Jurkat, Clone E6-1 (cell line): ENCODE results near the gene STXBP6.
"Not testable (repeated sequence)": the region's sequence is repeated elsewhere in the genome, so short reads cannot be mapped to it uniquely, and the experiment has no call there.

Source experiments
- DNase-seq: peaks from one replicate; pipeline ENCODE4 v3.0.0-alpha.2; 2011; ENCODE audit warnings: low read depth, low spot score
- H3K4me3 ChIP-seq: 2 replicates; pipeline ENCODE4 v1.5.1; 2011; ENCODE audit warnings: mild to moderate bottlenecking, low read length, control low read depth, moderate library complexity

Gene STXBP6

DNA sequence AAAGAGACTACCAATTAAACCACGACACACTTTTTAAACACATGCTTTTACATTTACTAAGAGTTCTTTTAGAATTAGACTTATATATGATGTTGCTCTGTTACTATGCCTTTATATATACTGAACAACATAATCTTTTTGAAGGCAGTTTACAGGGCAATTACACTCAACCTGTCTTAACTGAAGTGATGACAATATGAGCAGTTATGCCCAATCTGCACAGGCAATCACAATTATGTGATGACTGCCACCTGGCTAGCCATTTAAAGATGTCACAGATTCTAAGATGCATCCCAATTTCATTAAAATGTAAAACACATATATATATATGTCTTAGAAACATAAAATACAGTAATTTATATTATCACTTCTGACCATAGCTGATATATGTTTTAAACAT, 112.6 kb downstream of the STXBP6 start:
- no peak overlapping the region for H3K4me3 ChIP-seq
- no peak for DNase-seq

DNA sequence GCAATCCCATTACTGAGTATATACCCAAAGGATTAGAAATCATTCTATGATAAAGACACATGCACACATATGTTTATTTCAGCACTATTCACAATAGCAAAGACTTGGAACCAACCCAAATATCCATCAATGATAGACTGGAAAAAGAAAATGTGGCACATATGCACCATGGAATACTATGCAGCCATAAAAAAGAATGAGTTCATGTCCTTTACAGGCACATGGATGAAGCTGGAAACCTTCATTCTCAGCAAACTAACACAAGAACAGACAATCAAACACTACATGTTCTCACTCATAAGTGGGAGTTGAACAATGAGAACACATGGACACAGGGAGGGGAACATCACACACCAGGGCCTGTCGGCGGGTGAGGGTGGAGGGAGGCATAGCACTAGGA, 113.2 kb downstream of the STXBP6 start:
- H3K4me3 ChIP-seq, DNase-seq: not testable (repeated sequence)

DNA sequence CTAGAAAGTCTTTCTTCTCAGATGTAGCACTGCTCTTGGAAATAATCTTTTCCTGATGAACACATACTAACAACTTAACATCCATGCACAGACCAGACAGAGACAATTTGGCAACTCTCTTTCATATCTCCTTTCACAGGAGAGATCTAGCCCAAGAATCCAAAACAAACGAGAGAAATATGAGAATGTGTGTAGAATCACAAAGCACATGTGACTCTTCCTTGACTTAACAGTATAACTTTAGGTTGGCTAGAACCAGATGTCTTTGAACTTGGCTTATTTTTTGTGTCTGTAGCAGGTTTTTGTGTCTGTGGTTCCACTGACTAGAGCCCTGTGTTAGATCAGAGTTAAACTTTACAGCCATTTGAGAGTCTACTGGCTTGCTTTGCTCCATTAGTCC, 114.2 kb downstream of the STXBP6 start:
- no peak for DNase-seq
- H3K4me3 ChIP-seq, result no peak overlapping the region

DNA sequence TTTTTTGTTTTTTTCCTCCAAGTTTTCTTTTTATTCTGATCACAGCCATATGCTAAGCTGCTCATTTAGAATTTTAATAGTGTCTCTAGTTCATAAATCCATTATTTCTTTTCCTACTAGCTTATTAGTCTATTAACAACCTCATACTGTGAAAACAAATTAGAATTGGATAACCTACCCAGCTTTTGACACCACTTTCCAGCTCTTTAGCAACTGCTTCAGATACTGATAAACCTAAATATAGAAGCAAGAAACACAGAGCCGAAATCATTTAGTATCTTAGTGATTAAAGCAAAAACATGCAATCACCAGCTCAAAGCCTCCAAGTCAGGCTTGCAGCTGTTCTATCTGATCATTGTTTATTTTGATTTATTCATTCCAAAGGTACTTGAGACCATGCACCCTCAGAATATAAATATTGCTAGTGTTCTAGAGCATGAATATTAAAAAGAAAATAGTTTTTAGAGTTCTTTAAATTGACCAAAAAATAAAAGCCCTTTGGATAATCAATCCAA, 121.5 kb downstream of the STXBP6 start:
- DNase-seq, result no peak
- H3K4me3 ChIP-seq, result no peak overlapping the region

DNA sequence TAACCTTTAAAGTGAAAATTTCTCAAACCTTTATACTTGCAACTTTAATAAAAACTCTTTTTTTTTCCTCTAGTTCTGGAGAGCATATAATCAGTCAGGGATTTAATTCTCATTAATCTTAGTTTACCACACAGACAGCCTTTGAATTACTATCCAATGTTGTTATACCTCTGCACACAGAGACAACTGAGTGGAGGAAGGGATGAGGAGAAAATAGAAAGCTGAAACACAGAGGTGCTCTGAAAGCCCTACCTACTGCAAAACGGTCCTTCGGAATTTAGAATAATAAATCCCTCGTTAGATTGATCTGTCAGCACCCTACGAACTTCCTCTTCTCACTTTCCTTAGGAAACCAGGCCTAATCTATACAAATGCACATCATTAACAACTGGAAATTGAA, 122.1 kb downstream of the STXBP6 start:
- H3K4me3 ChIP-seq, result no peak overlapping the region
- DNase-seq, result no peak

DNA sequence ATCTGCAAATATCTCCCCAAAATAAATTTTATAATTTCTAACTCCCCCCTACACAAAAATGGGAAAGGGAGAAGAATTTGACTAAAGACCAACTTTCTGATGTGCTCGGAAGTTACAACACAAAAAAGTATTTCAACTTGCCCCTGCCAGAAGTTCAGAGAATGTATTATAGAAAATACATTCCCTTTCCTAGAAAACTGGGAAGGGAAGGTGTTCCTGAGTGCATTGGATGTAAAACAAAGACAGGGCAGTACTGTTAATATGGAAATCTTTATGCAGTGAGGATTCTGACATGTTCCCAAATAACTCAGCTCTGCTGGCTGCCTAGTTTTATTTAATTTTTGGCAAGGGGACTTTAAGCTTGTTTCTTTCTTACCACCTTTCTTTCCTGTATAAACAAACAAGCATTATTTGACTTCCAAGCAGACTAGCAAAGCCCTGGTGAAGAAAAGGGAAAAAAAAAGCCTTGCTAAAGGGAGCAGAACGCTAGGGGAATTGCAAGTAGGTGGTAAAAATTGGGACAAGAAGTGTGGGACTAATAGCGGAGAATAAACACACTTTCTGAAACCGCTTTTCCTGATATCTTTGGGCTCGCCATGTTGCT, 124.1 kb downstream of the STXBP6 start:
- no peak for DNase-seq
- H3K4me3 ChIP-seq, result no peak overlapping the region

DNA sequence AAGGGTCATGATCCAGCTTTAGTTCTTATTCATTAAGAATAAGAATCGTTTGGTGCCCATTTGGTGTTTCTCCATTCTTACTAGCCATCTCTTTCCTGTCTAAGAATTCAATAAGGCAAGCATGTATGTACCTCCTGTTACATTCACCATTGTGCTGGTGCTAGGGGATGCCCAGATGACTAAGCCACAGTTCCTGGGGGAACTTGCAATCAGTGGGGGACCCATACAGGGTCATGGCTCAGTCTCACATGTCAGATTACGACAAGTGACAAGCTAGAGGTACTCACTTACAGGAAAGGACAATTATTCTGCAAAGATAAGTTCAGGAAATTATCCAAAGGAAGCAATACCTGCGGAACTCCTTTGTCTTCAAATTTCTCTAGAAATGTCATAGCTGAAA, 125.4 kb downstream of the STXBP6 start:
- no peak for DNase-seq
- H3K4me3 ChIP-seq, result no peak overlapping the region

DNA sequence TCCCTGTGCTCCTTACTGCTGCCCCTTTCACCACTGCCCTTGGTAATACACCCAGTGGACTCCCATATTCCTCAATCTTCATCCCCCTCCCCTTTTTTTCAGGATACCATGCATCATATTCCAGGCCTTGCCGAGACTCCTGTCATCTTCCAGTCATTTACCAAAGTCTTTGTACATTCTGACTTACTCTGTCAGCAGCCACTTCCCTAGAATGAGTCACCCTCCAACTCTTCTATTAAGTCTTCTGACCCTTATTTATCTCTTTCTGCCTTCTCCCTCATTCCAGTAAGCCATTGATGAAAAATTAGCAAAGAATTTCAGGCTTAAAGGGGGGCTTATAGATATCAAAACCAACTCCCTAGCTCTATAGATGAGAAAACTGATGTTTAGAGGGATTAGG, 128.0 kb downstream of the STXBP6 start:
- H3K4me3 ChIP-seq, result no peak overlapping the region
- no peak for DNase-seq

DNA sequence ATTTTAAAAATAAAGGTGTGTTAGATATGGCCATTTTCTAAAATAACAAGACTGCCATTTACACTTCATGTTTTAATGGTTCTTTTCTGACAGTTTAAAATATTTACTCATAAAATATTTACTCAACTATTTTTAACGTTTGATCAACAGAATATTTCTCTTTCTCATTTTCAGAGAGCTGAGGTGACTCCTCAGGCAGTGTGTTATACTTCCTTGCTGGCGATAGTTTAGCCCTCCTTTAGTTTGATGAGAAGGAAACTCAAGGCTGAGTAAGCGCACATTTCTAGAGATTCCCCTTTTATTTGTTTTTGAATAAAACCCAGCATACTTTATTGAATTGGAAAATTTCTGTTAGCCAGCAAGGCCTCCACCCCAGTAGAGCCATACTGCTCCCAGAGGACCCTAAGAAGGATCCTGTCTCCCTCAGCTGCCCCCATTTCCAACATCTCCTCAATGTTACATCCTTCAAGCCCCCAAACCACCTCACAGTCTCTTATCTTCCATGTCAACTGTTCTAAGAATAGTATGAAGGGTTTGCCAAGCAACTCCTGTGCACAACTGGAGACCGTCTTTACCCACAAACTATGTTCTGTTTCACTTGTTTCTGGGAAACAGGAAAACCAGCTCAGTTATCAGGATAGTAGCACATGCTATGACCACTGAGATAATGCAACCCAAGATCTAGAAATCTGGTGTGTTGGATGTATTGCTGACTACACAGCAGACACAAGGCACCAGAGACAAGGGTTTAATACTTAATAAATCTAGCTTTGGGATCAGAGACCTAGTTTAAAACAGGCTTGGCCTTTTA, 129.5 kb downstream of the STXBP6 start:
- H3K4me3 ChIP-seq, result no peak overlapping the region
- DNase-seq, result no peak

DNA sequence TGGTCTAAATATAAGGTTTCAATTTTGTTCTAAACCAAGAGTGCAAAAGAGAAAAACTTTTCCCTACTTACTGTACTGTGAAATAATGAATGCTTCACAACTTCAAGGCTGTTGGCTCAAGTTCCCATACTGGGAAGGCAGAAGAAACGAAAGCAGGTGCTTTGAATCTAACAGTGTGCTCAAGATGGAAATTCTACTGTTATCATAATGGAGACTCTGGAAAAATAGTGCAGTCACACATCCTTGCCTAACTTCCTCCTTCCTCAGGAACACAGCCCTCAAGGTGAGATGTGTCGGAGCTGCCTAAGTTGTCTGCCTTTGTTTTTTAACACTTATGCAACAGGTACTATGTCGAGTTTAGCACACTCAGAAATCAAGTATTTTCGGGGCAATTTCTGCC, 131.1 kb downstream of the STXBP6 start:
- DNase-seq, result no peak
- no peak overlapping the region for H3K4me3 ChIP-seq

DNA sequence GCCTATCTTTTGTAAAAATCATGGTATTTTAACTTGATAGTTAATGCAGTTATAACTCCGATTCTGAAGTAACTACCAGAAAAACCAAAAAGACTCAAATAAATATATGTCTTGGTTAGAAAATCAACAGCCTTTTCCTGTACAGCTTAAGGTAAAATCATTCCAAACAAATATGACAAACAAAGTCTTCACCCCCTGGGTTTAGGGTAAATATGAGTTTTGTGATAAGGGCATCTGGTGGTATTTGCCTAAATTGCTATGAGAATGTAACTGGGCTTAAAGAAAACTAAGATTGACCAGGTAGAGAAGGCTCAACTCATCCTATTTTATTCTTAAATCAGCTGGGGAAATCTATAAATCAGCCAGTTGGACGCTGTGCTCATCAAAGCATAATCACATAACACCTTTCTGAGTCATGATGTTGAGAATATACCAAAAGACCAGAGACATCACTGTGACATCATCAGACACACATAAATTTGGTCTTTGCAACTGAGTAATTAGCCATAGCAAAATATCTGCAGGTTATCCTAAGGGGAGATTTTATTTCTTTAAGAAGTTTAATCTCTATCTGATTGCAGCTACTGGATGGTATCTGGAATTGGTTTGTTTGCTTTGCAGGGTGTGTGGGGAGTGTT, 133.9 kb downstream of the STXBP6 start:
- DNase-seq, result no peak
- H3K4me3 ChIP-seq, result no peak overlapping the region

DNA sequence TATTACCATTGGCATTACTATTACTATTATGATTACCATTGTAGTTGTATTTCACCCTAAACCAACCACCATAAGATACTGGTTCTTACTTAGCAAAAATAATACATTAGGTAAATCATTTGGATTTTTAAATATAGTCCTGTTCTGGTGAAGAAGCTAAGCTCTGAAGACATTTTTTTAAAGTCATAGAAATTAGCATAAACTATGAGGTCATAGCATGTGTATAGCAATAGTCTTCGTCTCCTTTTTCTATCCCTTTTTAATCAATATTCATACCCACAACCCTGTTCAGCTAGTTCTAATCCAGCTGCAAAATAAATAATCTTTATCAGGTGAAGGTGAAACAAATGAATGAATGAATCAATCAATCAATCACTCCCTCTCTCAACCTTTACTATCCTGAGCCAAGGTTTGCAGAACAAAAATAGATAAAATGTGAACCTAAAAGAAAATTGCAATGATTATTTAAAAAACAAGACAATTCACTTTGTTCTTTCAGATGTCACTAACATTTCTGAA, 134.5 kb downstream of the STXBP6 start:
- H3K4me3 ChIP-seq, result no peak overlapping the region
- DNase-seq, result no peak

DNA sequence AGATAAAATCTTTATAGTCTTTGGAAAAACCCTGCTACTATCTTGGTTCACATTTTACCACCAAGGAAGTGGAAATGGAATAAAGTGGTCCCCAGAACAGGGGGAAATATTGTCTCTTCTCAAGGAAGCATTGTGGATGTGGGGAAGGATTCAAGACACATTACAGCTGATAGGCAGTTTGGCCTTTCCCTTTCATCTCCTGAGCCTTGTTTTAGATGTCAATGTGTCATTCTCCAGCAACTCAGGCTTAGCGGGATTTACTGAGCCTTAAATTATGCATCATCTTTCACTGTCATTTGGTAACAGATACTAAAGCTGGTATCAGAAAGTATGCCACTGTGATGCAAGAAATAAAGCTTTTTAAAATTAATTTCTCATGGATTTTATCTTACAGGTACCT, 136.2 kb downstream of the STXBP6 start:
- DNase-seq, result no peak
- H3K4me3 ChIP-seq, result no peak overlapping the region

DNA sequence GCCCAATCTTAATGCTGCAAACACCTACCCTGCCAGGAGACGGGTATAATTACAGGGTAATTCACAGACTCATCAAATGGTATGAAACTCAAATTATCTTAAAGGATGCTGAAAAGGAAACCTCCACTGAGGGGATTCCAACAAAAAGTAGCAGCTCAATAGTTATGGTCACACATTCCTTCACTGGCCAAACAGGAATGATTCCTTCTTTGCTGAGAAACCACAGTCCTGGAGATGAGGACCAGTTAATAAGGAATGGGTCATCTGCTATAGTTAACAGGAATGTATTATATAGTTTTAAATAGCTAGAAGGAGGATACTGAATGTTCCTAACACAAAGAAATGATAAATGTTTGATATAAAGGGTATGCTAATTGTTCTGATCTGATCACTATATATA, 136.9 kb downstream of the STXBP6 start:
- DNase-seq, result no peak
- H3K4me3 ChIP-seq, result no peak overlapping the region

DNA sequence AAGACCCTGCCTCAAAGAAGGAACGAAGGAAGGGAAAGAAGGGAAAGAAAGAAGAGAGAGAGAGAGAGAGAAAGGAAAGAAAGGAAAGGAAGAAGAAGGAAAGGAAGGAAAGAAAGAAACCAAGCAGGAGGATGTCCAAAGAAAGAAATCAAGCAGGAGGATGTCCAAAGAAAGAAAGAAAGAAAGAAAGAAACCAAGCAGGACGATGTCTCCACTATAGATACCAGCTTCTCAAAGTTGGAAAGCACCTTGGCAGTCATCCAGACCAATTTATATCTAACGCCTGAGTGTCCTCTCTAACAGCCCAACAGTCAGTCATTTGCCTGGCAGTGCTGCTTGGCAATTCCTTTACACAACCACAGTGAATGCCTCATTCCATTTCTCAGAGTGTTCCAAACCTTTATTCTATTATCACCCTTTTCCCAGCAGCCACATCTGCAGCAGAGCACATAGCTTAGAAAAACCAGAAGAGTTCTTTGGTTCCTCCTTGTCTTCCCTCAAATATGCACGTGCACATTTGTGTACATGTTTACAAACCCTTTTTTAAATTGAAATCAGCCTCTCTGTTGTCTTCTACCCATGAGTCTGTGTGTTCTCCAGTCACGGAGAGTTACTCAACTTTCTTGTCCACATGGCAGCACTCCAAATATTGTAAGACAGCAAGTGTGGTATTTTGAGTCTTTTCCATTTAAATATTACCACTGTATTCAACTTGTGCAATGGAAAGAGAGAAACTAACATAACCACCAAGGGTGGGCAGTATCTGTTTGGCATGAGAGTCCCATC, 138.4 kb downstream of the STXBP6 start:
- DNase-seq, result no peak

DNA sequence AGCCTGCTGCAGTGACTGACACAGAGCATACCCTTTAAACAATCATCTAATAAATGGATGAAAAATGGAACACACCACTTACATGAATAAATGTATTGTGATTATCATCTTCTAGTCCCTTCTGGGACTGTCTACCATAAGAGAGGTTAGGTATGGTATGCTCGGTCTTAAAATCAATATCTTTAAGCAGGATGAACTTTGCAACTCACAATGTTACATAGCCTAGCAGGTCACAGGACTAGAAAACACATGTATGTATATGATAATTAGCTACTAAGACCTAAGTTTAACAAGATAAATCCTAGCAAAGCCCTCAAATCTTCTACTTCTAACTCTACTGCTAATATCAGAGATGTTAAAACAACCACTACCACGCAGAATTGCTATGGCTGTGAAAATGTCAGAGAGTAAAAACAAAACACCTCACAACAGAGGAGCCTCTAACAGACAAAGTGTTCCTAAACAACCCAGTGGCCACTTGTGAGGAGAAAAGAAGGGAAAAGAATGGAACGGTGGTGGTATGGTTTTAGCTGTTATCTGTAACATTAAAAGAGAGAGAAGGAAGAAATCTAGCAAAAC, 139.4 kb downstream of the STXBP6 start:
- DNase-seq, result no peak
- no peak overlapping the region for H3K4me3 ChIP-seq

More for the DNA sequence above, 138.4 kb downstream of the STXBP6 start:
- no peak overlapping the region for H3K4me3 ChIP-seq

DNA sequence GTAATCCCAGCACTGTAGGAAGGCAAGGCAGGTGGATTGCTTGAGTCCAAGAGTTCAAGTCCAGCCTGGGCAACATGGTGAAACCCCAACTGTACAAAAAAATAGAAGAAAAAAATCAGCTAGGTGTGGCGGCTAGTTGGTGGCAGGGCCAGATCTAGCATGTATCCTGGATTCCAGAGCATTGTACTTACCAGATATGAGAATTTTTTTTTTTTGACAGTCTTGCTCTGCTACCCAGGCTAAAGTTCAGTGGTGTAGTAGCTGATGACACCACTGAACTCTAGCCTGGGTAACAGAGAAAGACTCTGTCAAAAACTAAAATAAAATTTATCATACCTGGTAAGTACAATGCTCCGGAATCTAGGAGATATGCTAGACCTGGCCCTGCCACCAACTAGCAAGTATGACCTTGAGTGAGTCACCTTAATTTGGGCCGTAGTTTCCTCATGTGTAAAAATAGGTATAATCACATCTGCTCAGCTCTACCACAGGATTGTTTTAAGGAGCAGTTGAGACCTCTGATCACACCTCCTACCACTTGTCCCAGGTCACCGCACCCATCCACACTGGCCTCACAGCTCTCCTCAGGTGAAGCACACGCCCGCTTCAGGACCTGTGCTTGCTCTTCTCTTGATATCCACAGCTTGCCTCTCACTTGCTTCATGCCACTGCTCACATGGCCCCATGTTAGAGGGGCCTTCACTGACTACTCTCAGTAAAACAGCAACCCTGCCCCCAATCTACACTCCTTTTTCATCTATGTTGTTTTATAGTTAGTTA, 140.2 kb downstream of the STXBP6 start:
- no peak overlapping the region for H3K4me3 ChIP-seq
- DNase-seq, result no peak

DNA sequence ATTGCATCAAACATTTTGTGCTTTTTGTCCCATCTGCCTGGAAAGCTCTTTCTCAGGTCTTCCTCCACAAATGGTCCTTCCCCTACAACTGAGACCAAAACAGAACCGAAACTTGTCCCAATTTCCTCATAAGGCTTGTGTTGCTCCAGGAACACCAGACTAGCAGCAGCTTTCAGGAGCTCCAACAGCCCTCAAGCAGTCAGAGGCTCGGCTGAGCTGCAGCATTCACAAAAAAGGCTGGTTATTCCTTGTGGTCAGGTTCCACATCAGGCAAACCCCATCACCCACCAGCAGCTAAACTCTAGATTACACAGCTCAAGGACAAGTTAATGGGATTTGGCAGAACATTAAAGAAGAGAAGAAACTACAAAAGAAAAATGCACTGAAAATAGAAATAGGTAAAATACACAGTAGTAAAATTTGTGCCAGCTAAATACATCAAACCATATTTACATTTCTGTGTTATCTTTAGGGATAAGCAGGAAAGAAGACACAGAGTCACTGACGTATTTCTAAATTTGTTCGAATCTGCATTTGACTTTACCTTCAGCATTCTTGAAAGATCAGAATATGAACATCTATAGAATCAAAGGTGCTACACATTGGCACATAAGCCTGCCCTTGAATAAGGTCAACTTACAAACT, 141.2 kb downstream of the STXBP6 start:
- H3K4me3 ChIP-seq, result no peak overlapping the region
- DNase-seq, result no peak
